ENCODE data around the gene KLHL3.

The KLHL3 gene

DNA sequence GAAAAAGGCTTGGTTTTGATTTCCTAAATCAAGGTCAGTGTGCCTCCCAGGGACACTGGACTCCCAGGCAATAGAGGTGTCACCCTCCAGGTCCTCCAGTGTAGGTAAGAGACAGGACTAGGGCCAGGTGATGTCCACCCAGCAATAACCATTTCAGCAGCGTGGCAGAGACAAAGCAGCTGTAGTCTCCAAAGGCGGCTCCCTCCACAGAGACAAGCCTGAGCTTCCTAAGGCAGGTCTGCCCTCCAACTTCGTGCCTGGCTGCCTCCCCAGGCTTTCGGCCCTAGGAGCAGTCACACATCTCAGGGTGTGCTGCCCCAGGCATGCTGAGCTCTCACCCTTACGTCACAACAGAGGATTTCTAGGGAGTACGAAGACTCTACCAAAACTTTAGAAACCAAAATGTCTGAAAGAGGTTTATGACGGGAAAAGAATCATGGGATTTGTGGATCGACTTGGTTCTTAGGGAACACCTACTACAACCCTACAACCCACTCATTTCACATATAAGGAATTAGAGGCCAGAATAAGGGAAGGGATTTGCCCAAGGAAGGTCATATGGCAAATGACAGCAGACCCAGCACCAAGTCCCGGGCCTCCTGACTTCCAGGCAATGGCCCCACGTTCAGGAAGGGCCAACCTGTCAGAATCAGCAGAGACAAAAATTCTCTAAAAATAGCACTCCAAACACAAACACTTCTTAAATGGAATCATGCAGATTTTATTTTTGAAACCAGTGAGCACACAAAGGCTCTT, 105.5 kb downstream of the KLHL3 start:
- no peak for DNase-seq

- DNase-seq: peak; percentile 53
Observed at GRCh38 chr5:137629646-137630045, 106.2 kb downstream of the KLHL3 start.

DNA sequence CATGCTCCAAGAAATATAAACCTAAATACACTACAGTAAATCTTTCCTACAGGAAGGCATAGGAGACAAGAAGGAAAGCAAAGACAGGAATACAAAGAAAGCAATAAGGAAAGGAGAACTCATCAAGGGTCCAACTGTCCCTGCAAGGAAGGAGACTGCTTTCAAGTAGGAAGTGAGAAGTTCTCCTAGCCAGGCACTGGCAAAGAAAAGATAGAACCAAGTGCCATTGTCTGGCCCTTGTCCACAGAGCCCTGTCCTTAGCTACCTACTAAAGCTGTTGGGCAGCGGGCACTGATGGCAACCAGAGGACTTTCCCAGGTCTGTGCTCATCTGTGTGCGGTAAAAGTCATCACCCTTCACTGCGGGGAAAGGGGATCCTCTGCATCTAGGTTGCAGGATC, 108.2 kb downstream of the KLHL3 start:
- DNase-seq: no peak

DNA sequence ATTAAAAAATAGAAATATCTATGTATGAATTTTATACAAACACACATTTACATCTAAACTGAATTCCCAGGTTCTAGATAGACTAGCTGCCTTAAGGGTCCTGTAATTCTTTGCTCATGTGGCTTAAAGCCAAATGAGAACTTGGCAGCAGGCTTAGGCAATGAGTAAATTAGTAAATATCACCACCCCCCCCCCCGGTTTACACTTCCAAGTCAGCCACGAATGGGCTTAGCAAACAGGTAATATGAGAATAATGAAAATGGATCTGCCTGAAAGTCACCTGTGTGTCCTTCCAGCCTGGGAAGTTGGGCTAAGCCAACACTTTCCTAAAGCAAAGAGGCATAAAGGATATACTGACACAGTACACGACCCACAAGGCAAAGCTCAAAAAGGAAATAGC, 108.6 kb downstream of the KLHL3 start:
- no peak for DNase-seq

GRCh38 chr5:137624786-137625349, 111.0 kb downstream of the KLHL3 start:
- no peak for DNase-seq

DNA sequence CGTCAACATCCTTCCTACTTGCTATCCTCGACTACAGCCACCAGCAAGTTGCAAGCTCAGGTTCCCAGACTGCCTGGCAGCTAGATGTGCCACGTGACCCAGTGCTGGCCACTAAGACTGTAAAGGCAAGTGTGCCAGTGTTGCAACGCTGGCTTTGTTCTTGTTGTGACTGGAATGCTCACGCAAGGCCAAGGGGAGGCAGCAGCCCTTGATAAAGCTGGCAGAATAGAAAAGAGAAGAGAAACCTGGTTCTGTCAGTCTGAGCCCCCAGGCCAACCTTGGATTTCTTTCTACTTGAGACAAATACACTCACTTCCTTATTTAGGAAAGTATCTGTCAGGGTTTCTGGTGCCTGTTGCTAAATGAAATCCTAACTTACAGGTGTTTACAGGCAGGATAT, 113.0 kb downstream of the KLHL3 start:
- no peak for DNase-seq

DNA sequence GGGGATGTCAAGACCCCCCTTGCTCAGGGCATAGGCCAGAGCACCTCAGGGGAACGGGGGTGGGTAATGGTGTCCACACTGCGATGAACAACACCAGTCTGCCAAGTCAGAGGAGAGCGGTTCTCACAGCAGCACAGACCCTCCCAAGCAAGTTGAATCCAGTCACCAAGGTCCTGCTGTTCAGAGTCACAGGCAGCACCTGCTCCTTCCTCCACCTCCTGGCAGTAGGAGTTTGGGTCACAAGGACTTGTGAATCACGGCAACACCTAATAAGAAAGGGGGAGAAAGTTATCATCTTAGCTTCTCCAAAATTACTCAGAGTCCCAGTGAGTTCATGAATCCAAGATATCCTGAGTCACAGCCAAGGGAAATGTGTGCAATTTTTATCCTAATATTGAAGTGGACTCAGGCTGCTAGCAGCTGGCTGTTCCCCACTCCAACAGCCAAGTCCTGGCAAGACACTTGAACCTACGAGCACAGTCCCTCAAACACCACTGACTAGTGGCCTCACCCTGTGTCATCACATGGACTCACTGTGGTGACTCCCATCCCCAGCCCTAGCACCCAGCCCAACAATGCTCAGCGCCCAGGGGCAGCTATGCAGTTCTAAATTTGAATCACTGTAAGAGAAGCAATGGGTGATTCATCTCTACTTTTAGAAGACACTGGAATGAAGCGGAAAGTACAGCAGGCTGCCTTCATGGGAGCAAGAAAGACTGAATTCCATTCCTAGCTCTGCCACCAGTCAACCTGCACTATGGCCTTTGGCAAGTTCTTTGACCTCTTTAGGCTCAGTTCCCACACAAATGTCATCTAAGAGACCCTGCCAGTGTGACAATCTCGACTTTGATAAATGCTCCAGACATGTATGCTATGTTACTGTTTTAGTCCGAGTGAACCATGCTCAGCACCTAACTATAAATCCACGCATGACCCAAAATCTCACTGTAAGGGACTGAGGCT, 113.7 kb downstream of the KLHL3 start:
- no peak for DNase-seq

- no peak for DNase-seq
Observed at GRCh38 chr5:137621306-137621705, 114.6 kb downstream of the KLHL3 start.

DNA sequence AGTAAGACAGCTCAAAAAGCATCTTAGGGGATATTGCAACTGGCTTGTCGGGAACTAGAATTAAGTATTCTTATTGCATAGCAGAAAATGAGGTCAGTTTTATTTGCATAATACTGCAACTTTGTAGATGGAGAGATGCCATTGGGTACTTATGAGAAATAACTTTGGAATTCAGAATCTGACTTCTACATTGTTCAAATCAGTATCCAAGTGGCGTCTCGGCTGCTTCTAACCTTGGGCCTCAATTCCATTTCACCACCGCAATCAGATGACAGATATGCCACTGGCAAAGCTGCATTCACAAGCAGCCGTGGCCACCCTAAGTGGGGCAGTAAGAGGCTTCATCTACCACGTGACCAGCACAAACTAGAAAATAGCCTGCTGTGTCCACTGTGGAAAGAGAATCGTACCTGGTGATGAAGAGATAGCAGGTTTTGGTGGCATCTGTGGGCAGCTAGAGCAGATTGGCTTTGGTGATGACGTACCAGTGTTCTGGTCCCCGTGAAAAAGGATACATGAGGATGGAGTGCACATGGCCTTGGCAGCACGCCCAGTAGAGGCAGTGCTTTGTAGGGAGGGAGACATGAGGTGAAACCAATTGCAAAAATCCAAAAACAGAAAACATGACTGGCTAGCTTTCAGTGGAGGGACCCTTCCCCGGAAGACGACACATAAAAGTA, 116.6 kb downstream of the KLHL3 start:
- no peak for DNase-seq

DNA sequence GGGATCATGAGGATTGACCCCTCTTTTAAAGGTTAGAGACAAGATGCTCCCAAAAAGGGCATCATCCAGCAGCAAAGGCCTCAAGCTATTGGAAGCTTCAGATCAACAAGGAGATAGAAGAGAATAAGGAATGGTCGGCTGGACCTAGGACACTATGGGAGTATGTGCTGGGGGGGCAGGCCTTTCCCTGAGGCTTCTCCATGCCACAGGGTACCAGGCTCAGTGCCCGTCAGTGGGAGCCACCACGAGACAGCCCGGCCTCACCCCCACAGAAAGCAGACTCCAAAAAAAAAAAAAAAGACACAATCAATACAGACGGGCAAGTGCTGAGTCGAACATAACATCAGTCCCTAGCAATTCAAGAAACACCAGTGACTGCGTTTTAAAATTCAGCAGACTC, 117.4 kb downstream of the KLHL3 start:
- DNase-seq: no peak

DNA sequence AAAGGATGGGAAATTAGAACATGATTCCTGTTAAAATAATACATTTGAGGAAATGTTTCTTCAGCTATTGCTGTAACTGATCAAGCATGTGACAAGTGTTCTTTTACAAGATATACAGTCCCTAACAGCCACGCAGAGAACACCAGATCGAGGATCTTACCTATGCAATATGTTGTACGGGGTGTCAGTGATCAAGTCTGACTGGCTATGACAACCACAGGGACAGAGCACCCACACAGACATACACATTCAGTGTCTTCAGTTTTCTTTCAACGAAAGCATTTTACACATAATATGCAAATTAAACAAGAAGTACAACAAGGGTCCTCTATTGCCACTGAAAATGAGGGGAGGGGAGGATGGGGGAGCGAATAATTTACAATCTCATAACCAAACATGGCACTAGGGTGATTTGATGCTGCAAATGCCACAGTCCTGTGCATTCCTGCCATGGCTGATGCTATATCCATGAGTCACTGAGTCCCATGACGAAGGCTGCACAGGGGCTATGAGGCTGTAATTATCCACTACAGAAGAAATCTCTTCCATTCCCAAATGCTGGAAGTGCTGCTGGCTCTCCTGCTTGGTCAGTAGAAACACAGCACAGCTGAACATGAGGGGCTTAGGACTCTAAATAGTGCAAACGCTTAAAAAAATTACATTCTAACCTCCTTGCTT, 118.2 kb downstream of the KLHL3 start:
- DNase-seq: no peak

- DNase-seq: no peak
Observed at GRCh38 chr5:137616046-137616445, 119.8 kb downstream of the KLHL3 start.

GRCh38 chr5:137615171-137615775, 120.6 kb downstream of the KLHL3 start:
- no peak for DNase-seq

DNA sequence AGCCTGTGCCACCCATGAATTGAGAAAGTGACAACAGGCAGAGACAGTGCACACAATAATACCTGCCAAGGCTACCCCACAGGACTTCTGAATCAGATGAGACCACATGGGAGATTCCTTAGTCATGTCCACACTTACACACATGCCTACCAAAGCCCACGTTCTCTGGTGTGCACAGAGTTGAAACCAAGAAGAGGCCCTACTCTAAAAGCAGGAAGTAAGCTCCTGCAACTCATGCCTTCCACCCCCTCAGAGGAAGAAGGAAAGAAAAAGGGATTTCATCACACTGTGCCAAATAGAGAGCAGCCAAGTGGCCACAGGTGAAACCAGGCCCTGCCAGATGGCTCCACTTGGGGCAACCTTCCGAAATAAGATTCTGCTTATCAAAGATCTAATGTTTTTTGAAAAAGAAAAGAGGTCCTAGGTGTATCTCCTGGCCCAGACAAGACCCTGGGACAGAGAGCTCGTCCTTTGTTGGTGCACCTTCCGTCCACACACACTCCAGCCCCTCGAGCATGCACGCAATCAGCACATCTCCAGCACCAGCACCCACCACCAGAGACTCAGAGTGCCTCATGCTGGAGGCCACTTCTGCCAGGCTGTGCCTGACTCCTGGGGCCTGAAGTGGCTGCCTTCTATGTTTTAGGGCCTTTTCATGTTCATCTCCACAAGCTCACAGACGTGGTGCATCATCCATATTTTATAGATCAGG, 122.2 kb downstream of the KLHL3 start:
- no peak for DNase-seq

DNA sequence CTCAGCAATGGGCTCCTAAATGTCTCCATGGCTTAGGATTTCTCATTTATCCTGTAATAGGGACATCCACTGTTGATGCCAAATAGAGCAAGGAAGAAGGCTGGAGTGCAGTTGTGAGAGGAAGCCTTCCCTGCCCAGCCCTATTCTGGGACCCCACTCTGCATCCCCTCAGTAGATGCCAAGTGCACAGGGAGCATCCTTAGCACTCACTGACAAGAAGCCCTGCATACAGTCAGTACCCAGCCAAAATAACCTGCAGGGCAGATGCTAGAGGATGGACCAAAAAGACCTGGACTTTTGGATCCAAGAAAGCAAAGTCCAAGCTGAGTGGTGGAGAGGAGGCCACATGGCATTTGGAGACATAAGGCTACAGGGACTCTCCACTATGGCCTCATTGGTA, 123.3 kb downstream of the KLHL3 start:
- no peak for DNase-seq

GRCh38 chr5:137611794-137612435, 124.0 kb downstream of the KLHL3 start:
- no peak for DNase-seq

- no peak for DNase-seq
Observed at GRCh38 chr5:137611011-137611580, 124.8 kb downstream of the KLHL3 start.

- DNase-seq: no peak
Observed at GRCh38 chr5:137610598-137610997, 125.3 kb downstream of the KLHL3 start.

GRCh38 chr5:137609127-137609526, 126.8 kb downstream of the KLHL3 start:
- no peak for DNase-seq

DNA sequence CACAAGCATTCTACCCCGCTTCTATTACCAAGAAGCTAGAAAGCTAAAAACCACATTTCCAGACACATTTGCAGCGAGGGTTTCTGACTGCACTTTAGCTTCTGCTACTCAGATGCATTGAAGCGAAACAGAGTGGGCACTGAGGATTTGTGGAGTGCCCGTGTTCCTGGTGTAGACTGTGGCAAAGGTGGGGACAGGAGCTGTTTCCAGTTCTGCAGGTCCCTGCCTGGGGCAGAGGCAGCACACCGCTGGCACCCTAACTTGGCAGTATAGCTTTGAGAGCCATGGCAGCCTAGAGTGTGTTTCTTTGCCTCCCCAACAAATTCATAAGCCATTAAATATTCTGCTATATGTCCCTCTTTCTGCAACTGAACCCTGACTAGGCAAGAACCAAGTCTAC, 128.1 kb downstream of the KLHL3 start:
- DNase-seq: no peak

- no peak for DNase-seq
Observed at GRCh38 chr5:137606401-137606800, 129.5 kb downstream of the KLHL3 start.

Data from kidney glomerular epithelial cell (primary cell).